HepG2 (cell line): ENCODE measurements around the gene TJP3. TPM values are rescaled to one million over a fixed set of nuclear protein-coding genes. Genes with fewer than 3 reads are reported as not detected.

ENCODE experiments used
- HDAC2 ChIP-seq: sonication (generic); formaldehyde crosslinking; IDR thresholded peaks from 2 replicates; pipeline ENCODE4 v1.4.0; 2020; ENCODE audit warnings: missing genetic modification reagents
- HOXA5 ChIP-seq: sonication (generic); formaldehyde crosslinking; IDR thresholded peaks from 2 replicates; pipeline ENCODE4 v1.4.0; 2020; ENCODE audit warnings: missing genetic modification reagents
- NONO ChIP-seq, 2 experiments: fragments of 450-650 bp in 1 of 2; sonication (generic) in 1 of 2; formaldehyde crosslinking in 1 of 2; IDR thresholded peaks in 1 of 2; conservative IDR thresholded peaks in 1 of 2; 2 replicates each; pipeline versions ENCODE4 v1.6.1 to v1.8.0; 2017 to 2022; ENCODE audit warnings: mild to moderate bottlenecking in 1 of 2, missing genetic modification reagents in 1 of 2, moderate library complexity in 1 of 2
- SALL1 ChIP-seq: sonication (generic); formaldehyde crosslinking; IDR thresholded peaks from 2 replicates; pipeline ENCODE4 v1.8.0; 2022; ENCODE audit warnings: mild to moderate bottlenecking, missing genetic modification reagents
- TBL1XR1 ChIP-seq: fragments of 150-350 bp; IDR thresholded peaks from 2 replicates; pipeline ENCODE4 v1.6.1; 2014; ENCODE audit warnings: borderline replicate concordance, low read length; ENCODE audit not compliant: partially characterized antibody
- ZNF296 ChIP-seq: sonication (generic); formaldehyde crosslinking; conservative IDR thresholded peaks from 2 replicates; pipeline ENCODE4 v1.5.0; 2020; ENCODE audit warnings: mild to moderate bottlenecking, missing genetic modification reagents
- ZNF891 ChIP-seq: sonication (generic); formaldehyde crosslinking; IDR thresholded peaks from 2 replicates; pipeline ENCODE4 v1.5.0; 2020; ENCODE audit warnings: mild to moderate bottlenecking, missing genetic modification reagents
- polyA plus RNA-seq, 8 experiments: library from polyadenylated mRNA; depleted of rRNA in 3 of 8; stranded (reverse) in 7 of 8; unstranded in 1 of 8; fragments of >200 nt; fragmentation: Illumina TruSeq in 4 of 8; extraction: Trizol in 4 of 8; gene quantifications; 2 replicates each; pipeline versions ENCODE4 v1.2.1 to v1.2.3, GENCODE V29; 2011 to 2016; ENCODE audit warnings: low read depth in 4 of 8, missing spikeins in 1 of 8, mixed read lengths in 1 of 8; ENCODE audit not compliant: insufficient read depth in 1 of 8
- total RNA-seq, 5 experiments: library from RNA; depleted of rRNA; stranded (reverse); fragments of >200 nt; fragmentation: Illumina TruSeq; extraction: Trizol; gene quantifications; 2 replicates each; pipeline ENCODE4 v1.2.3, GENCODE V29; 2016; ENCODE audit warnings: low read depth in 1 of 5
- TF ChIP-seq, protein P1 (sequence below): sonication (generic); formaldehyde crosslinking; IDR thresholded peaks from 2 replicates; pipeline ENCODE4 v1.5.1; 2020; ENCODE audit warnings: mild to moderate bottlenecking, missing genetic modification reagents, moderate library complexity
- TF ChIP-seq, protein P2 (sequence below): sonication (generic); formaldehyde crosslinking; IDR thresholded peaks from 2 replicates; pipeline ENCODE4 v1.4.0; 2020; ENCODE audit warnings: missing genetic modification reagents
- TF ChIP-seq, protein P3 (sequence below): sonication (generic); formaldehyde crosslinking; IDR thresholded peaks from 2 replicates; pipeline ENCODE4 v1.5.0; 2020; ENCODE audit warnings: mild to moderate bottlenecking, missing genetic modification reagents, borderline replicate concordance
- TF ChIP-seq, protein P4 (sequence below): sonication (generic); formaldehyde crosslinking; IDR thresholded peaks from 2 replicates; pipeline ENCODE4 v1.9.0; 2021; ENCODE audit warnings: missing genetic modification reagents, borderline replicate concordance
- TF ChIP-seq, protein P5 (sequence below): sonication (generic); formaldehyde crosslinking; conservative IDR thresholded peaks from 2 replicates; pipeline ENCODE4 v1.4.0; 2020; ENCODE audit warnings: missing genetic modification reagents

The TJP3 gene
- total and polyA plus RNA-seq, 2 of the 13 experiments (the other 11 are each of a cell fraction or from before 2014, with no cell fraction given): 2.3 to 21.5 TPM

DNA sequence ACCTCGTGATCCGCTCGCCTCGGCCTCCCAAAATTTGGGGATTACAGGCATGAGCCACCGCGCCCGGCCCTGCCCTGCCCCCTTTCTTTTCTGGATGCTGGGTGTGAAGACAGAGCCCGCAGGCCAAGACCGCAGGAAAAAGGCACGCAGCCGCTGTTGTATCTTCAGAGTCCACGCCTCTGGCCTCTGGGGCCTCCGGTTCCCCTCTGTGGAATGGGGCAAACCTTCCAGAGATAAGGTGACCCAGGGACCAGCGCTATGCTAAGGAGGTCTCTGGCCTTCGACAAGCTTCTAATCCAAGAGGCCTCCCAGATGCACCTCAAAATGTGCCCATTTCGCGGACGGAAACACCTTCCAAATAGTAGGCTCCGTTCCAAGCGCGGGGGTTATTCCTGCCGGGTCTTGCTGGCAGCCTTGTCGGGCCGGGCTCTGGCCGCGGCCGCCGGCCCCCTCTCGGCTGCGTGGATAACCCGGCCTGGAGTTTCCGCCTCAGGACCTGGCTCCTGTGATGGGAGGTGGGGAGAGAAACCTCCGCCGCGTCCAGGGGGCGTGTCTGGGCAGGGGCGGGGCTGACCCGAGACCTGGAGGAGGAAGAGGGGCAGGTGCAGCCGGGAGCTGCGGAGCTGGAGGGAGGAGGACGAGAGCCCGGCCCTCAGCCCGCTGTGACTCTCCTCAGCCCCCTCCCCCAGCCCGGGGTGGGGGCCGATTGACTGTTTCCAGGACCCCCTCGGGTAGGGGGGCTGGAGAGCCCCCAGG lies 13.1 kb downstream of the TJP3 start (continued):
- TF ChIP-seq TBL1XR1: peak; percentile 27
- TF ChIP-seq, protein P1, sequence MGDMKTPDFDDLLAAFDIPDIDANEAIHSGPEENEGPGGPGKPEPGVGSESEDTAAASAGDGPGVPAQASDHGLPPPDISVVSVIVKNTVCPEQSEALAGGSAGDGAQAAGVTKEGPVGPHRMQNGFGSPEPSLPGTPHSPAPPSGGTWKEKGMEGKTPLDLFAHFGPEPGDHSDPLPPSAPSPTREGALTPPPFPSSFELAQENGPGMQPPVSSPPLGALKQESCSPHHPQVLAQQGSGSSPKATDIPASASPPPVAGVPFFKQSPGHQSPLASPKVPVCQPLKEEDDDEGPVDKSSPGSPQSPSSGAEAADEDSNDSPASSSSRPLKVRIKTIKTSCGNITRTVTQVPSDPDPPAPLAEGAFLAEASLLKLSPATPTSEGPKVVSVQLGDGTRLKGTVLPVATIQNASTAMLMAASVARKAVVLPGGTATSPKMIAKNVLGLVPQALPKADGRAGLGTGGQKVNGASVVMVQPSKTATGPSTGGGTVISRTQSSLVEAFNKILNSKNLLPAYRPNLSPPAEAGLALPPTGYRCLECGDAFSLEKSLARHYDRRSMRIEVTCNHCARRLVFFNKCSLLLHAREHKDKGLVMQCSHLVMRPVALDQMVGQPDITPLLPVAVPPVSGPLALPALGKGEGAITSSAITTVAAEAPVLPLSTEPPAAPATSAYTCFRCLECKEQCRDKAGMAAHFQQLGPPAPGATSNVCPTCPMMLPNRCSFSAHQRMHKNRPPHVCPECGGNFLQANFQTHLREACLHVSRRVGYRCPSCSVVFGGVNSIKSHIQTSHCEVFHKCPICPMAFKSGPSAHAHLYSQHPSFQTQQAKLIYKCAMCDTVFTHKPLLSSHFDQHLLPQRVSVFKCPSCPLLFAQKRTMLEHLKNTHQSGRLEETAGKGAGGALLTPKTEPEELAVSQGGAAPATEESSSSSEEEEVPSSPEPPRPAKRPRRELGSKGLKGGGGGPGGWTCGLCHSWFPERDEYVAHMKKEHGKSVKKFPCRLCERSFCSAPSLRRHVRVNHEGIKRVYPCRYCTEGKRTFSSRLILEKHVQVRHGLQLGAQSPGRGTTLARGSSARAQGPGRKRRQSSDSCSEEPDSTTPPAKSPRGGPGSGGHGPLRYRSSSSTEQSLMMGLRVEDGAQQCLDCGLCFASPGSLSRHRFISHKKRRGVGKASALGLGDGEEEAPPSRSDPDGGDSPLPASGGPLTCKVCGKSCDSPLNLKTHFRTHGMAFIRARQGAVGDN (CRISPR knock-in tag): peak; percentile 55
- TF ChIP-seq SALL1 (CRISPR knock-in tag): peak; percentile 71
- peak; percentile 52; the same call in 1 of the 2 replicates for TF ChIP-seq ZNF891 (CRISPR knock-in tag)
- TF ChIP-seq, protein P2, sequence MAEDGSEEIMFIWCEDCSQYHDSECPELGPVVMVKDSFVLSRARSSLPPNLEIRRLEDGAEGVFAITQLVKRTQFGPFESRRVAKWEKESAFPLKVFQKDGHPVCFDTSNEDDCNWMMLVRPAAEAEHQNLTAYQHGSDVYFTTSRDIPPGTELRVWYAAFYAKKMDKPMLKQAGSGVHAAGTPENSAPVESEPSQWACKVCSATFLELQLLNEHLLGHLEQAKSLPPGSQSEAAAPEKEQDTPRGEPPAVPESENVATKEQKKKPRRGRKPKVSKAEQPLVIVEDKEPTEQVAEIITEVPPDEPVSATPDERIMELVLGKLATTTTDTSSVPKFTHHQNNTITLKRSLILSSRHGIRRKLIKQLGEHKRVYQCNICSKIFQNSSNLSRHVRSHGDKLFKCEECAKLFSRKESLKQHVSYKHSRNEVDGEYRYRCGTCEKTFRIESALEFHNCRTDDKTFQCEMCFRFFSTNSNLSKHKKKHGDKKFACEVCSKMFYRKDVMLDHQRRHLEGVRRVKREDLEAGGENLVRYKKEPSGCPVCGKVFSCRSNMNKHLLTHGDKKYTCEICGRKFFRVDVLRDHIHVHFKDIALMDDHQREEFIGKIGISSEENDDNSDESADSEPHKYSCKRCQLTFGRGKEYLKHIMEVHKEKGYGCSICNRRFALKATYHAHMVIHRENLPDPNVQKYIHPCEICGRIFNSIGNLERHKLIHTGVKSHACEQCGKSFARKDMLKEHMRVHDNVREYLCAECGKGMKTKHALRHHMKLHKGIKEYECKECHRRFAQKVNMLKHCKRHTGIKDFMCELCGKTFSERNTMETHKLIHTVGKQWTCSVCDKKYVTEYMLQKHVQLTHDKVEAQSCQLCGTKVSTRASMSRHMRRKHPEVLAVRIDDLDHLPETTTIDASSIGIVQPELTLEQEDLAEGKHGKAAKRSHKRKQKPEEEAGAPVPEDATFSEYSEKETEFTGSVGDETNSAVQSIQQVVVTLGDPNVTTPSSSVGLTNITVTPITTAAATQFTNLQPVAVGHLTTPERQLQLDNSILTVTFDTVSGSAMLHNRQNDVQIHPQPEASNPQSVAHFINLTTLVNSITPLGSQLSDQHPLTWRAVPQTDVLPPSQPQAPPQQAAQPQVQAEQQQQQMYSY (CRISPR knock-in tag): peak; percentile 100
- TF ChIP-seq, protein P3, sequence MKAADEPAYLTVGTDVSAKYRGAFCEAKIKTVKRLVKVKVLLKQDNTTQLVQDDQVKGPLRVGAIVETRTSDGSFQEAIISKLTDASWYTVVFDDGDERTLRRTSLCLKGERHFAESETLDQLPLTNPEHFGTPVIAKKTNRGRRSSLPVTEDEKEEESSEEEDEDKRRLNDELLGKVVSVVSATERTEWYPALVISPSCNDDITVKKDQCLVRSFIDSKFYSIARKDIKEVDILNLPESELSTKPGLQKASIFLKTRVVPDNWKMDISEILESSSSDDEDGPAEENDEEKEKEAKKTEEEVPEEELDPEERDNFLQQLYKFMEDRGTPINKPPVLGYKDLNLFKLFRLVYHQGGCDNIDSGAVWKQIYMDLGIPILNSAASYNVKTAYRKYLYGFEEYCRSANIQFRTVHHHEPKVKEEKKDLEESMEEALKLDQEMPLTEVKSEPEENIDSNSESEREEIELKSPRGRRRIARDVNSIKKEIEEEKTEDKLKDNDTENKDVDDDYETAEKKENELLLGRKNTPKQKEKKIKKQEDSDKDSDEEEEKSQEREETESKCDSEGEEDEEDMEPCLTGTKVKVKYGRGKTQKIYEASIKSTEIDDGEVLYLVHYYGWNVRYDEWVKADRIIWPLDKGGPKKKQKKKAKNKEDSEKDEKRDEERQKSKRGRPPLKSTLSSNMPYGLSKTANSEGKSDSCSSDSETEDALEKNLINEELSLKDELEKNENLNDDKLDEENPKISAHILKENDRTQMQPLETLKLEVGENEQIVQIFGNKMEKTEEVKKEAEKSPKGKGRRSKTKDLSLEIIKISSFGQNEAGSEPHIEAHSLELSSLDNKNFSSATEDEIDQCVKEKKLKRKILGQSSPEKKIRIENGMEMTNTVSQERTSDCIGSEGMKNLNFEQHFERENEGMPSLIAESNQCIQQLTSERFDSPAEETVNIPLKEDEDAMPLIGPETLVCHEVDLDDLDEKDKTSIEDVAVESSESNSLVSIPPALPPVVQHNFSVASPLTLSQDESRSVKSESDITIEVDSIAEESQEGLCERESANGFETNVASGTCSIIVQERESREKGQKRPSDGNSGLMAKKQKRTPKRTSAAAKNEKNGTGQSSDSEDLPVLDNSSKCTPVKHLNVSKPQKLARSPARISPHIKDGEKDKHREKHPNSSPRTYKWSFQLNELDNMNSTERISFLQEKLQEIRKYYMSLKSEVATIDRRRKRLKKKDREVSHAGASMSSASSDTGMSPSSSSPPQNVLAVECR (CRISPR knock-in tag): peak; percentile 38; the same call in 1 of the 2 replicates
- no peak for TF ChIP-seq NONO (IDR thresholded peaks at IDR 0.05)
- peak; percentile 65; the same call in 1 of the 2 replicates for TF ChIP-seq NONO (CRISPR knock-in tag; conservative IDR thresholded peaks at IDR 0.05)
- peak; percentile 36; the same call in 1 of the 2 replicates for TF ChIP-seq HOXA5
- peak; percentile 80 for TF ChIP-seq HDAC2 (CRISPR knock-in tag)
- no peak for TF ChIP-seq ZNF296 (CRISPR knock-in tag)
- TF ChIP-seq, protein P4, sequence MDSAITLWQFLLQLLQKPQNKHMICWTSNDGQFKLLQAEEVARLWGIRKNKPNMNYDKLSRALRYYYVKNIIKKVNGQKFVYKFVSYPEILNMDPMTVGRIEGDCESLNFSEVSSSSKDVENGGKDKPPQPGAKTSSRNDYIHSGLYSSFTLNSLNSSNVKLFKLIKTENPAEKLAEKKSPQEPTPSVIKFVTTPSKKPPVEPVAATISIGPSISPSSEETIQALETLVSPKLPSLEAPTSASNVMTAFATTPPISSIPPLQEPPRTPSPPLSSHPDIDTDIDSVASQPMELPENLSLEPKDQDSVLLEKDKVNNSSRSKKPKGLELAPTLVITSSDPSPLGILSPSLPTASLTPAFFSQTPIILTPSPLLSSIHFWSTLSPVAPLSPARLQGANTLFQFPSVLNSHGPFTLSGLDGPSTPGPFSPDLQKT (CRISPR knock-in tag): no peak
- TF ChIP-seq, protein P5, sequence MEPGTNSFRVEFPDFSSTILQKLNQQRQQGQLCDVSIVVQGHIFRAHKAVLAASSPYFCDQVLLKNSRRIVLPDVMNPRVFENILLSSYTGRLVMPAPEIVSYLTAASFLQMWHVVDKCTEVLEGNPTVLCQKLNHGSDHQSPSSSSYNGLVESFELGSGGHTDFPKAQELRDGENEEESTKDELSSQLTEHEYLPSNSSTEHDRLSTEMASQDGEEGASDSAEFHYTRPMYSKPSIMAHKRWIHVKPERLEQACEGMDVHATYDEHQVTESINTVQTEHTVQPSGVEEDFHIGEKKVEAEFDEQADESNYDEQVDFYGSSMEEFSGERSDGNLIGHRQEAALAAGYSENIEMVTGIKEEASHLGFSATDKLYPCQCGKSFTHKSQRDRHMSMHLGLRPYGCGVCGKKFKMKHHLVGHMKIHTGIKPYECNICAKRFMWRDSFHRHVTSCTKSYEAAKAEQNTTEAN: 0 out of 2 replicates have a peak, but pooled peaks have one; percentile 51
